DND-41 (cell line): ENCODE measurements around the gene BTN1A1.

Experiments used
- ATAC-seq: fragments of 200-7000 bp; cut with Tn5 transposase; 3 replicates; pipeline ENCODE4 v1.9.1; 2021; ENCODE audit warnings: low read depth; ENCODE audit not compliant: insufficient read depth
- DNase-seq: peaks from one replicate; pipeline ENCODE4 v3.0.0-alpha.2; 2020
- H2AFZ ChIP-seq: 2 replicates; pipeline ENCODE4 v1.6.0; 2012; ENCODE audit warnings: low read depth, low read length
- H3K27ac ChIP-seq: 2 replicates; pipeline ENCODE4 v1.5.1; 2012; ENCODE audit warnings: low read length, inconsistent platforms
- H3K27me3 ChIP-seq: fragments of 200-600 bp; sonication (generic); 2 replicates; pipeline ENCODE4 v1.6.0; 2012; ENCODE audit warnings: low read length, mild to moderate bottlenecking, inconsistent platforms; ENCODE audit not compliant: insufficient read depth, poor library complexity
- H3K36me3 ChIP-seq: 2 replicates; pipeline ENCODE4 v1.5.1; 2012; ENCODE audit warnings: low read length, inconsistent platforms; ENCODE audit not compliant: insufficient read depth
- H3K4me1 ChIP-seq: 2 replicates; pipeline ENCODE4 v1.5.1; 2012; ENCODE audit warnings: mild to moderate bottlenecking, low read length; ENCODE audit not compliant: insufficient read depth
- H3K4me2 ChIP-seq: 2 replicates; pipeline ENCODE4 v1.6.0; 2012; ENCODE audit warnings: mild to moderate bottlenecking, moderate library complexity, low read length, inconsistent platforms; ENCODE audit not compliant: insufficient read depth
- H3K4me3 ChIP-seq, 2 experiments: fragments of 200-600 bp in 1 of 2; shearing (Covaris generic) in 1 of 2; 2 replicates each; pipeline ENCODE4 v1.5.1; 2012 to 2016; ENCODE audit warnings: inconsistent platforms in 2 of 2, low read length in 2 of 2, mild to moderate bottlenecking in 2 of 2, low read depth in 1 of 2, moderate library complexity in 1 of 2
- H3K79me2 ChIP-seq: 2 replicates; pipeline ENCODE4 v1.6.0; 2012; ENCODE audit warnings: low read length, inconsistent platforms; ENCODE audit not compliant: insufficient read depth
- H3K9ac ChIP-seq: 2 replicates; pipeline ENCODE4 v1.6.0; 2012; ENCODE audit warnings: low read depth, mild to moderate bottlenecking, inconsistent platforms, low read length, moderate library complexity
- H3K9me3 ChIP-seq: 2 replicates; pipeline ENCODE4 v1.5.1; 2012; ENCODE audit warnings: low read length, moderate library complexity, mild to moderate bottlenecking, inconsistent platforms; ENCODE audit not compliant: insufficient read depth, severe bottlenecking
- H4K20me1 ChIP-seq: 2 replicates; pipeline ENCODE4 v1.6.0; 2012; ENCODE audit warnings: low read length; ENCODE audit not compliant: insufficient read depth
- EZH2 ChIP-seq: IDR thresholded peaks from 3 replicates; pipeline ENCODE4 v1.6.1; 2012; ENCODE audit warnings: borderline replicate concordance, low read depth, mild to moderate bottlenecking, moderate library complexity, low read length, inconsistent platforms; ENCODE audit not compliant: severe bottlenecking
- TF ChIP-seq, protein P1 (sequence below): IDR thresholded peaks from 2 replicates; pipeline ENCODE4 v1.5.1; 2012; ENCODE audit warnings: borderline replicate concordance, low read length, moderate library complexity, mild to moderate bottlenecking; ENCODE audit not compliant: poor library complexity, severe bottlenecking; ENCODE audit errors: extremely low read depth

BTN1A1 gene

GRCh38 chr6:26474439-26474881 is 25.6 kb upstream of the BTN1A1 start:
- ATAC-seq (peak; percentile 13; the same call in 2 of the 3 replicates), DNase-seq (no peak)
- Histone ChIP-seq H2AFZ (peak overlapping the region; percentile 57), H3K9me3 (peaks cover 9% of the 10 kb centered on the region), H3K9ac (peak overlapping the region; percentile 85), H3K4me3 (peak overlapping the region; percentile 56 to 67), H3K27me3 (no peaks in the 10 kb centered on the region), H3K4me1 (peaks cover 27% of the 10 kb centered on the region), H3K36me3 (peaks cover 5% of the 10 kb centered on the region; the same call in 1 of the 2 replicates), H3K4me2 (peak overlapping the region; percentile 69), H3K27ac (peak overlapping the region; percentile 95), H3K79me2 (0 out of 2 replicates have a peak, but pooled peaks cover 6% of the 10 kb centered on the region), H4K20me1 (no peaks in the 10 kb centered on the region)
- no peak for TF ChIP-seq EZH2
- TF ChIP-seq, protein P1, sequence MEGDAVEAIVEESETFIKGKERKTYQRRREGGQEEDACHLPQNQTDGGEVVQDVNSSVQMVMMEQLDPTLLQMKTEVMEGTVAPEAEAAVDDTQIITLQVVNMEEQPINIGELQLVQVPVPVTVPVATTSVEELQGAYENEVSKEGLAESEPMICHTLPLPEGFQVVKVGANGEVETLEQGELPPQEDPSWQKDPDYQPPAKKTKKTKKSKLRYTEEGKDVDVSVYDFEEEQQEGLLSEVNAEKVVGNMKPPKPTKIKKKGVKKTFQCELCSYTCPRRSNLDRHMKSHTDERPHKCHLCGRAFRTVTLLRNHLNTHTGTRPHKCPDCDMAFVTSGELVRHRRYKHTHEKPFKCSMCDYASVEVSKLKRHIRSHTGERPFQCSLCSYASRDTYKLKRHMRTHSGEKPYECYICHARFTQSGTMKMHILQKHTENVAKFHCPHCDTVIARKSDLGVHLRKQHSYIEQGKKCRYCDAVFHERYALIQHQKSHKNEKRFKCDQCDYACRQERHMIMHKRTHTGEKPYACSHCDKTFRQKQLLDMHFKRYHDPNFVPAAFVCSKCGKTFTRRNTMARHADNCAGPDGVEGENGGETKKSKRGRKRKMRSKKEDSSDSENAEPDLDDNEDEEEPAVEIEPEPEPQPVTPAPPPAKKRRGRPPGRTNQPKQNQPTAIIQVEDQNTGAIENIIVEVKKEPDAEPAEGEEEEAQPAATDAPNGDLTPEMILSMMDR: no peak

DNA sequence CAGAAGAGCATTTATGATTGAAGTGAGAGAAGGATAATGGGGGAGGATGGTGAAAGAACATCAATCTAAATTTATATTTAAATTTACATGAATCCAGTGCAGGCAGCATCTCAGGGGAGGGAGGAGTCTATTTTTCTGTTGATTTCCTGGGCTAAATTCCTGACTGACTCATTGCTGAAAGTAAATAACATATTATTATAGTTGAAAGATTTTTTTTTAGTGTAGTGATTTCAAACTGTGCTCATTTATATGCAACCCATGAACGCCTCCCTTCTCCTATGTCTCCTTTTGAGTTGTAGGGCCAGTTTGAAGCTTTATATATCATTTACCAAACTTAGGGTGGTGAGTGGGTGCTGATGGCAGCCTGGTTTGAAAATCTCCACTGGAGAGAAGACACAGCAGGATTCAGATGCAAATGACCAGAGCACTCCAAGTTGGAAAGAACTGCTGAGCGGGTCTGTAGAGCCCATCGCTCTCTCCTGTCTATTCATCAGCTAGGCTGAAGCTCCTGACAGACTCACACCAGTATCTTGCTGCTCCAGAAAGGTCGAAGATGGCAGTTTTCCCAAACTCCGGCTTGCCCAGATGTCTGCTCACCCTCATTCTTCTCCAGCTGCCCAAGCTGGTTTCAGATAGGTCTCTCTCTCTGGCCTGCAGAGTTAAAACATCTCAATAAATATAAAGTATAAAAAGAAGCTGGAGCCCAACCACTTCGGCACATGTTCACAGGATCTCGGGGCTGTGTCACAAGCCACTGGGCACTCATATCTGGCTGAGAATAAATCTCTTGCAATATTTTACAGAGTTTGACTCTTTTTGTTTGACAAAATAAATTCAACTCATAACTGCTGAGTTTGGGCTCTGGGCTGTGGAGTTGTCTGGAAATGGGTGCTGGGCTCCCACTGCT is 24.0 kb upstream of the BTN1A1 start:
- H2AFZ ChIP-seq: no peak overlapping the region

DNA sequence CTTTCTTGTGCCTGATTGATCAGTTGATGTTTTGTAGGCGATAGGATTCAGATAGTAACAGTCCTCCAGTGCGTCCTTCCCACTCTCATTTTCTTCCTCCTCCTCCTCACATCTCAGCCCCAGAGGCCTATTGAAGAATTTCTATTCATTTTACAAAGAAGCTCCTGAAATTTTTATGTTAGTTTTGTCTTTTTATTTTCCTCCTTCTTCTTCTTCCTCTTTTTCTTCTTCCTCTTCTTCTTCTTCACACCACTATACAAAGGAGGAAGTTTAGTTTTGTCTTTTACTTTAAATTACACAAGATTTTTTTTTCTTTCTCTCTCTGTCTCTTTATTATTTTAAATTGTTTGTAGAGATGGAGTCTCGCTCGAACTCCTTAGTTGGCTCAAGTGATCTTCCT is 23.2 kb upstream of the BTN1A1 start:
- no peak overlapping the region for H3K4me2 ChIP-seq
- no peak for DNase-seq

More for the DNA sequence above, 24.0 kb upstream of the BTN1A1 start:
- TF ChIP-seq, protein P1: no peak
- no peak for TF ChIP-seq EZH2
- Histone ChIP-seq H3K36me3 (no peaks in the 10 kb centered on the region), H3K4me2 (no peak overlapping the region), H3K4me1 (peaks cover 27% of the 10 kb centered on the region), H3K27me3 (no peaks in the 10 kb centered on the region), H4K20me1 (no peaks in the 10 kb centered on the region), H3K4me3 (no peak overlapping the region), H3K9me3 (peaks cover 11% of the 10 kb centered on the region), H3K79me2 (0 out of 2 replicates have a peak, but pooled peaks cover 6% of the 10 kb centered on the region), H3K9ac (no peak overlapping the region), H3K27ac (no peak overlapping the region)
- no peak for ATAC-seq
- DNase-seq: no peak

More for the DNA sequence above, 23.2 kb upstream of the BTN1A1 start:
- Histone ChIP-seq H4K20me1 (no peaks in the 10 kb centered on the region), H3K36me3 (no peaks in the 10 kb centered on the region), H2AFZ (no peak overlapping the region), H3K9me3 (peaks cover 11% of the 10 kb centered on the region), H3K27ac (no peak overlapping the region), H3K9ac (no peak overlapping the region), H3K27me3 (no peaks in the 10 kb centered on the region), H3K79me2 (0 out of 2 replicates have a peak, but pooled peaks cover 6% of the 10 kb centered on the region), H3K4me1 (peaks cover 27% of the 10 kb centered on the region), H3K4me3 (no peak overlapping the region)
- TF ChIP-seq, protein P1: no peak
- TF ChIP-seq EZH2: no peak
- ATAC-seq: no peak
